Measurements from ENCODE around the gene CROCC2.

DNA sequence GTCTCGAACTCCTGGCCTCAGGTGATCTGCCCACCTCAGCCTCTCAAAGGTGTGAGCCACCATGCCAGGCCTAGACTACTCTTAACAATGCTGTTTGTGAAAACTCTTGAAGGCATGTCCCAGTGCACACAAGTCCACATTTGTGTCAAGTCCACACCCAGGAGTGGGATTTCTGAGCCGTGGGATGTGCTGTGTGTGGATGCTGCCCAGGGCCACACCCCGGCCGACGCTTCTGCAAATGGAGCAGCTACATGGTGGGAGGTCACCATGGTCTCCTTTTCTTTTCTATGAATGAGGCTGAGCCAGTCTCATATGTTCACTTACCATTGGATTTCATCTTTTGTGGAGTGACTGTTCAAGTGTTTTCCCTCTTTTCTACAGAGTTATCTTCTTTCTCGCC lies 108.1 kb downstream of the CROCC2 start:
- TF ChIP-seq, protein P1, sequence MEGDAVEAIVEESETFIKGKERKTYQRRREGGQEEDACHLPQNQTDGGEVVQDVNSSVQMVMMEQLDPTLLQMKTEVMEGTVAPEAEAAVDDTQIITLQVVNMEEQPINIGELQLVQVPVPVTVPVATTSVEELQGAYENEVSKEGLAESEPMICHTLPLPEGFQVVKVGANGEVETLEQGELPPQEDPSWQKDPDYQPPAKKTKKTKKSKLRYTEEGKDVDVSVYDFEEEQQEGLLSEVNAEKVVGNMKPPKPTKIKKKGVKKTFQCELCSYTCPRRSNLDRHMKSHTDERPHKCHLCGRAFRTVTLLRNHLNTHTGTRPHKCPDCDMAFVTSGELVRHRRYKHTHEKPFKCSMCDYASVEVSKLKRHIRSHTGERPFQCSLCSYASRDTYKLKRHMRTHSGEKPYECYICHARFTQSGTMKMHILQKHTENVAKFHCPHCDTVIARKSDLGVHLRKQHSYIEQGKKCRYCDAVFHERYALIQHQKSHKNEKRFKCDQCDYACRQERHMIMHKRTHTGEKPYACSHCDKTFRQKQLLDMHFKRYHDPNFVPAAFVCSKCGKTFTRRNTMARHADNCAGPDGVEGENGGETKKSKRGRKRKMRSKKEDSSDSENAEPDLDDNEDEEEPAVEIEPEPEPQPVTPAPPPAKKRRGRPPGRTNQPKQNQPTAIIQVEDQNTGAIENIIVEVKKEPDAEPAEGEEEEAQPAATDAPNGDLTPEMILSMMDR (tag by site-specific recombination; IDR thresholded peaks at IDR 0.05), result no peak
- no peak for TF ChIP-seq ZNF121 (tag by site-specific recombination; IDR thresholded peaks at IDR 0.05)
